ENCODE measurements around the gene TBX15. TPM values are rescaled to one million over a fixed set of nuclear protein-coding genes. Genes with fewer than 3 reads are reported as not detected.

Gene TBX15
- polyA plus RNA-seq, 1 donor = 0.04 TPM

GRCh38 chr1:118973531-118974137, 14.5 kb downstream of the TBX15 start:
- Histone ChIP-seq H3K27me3 (ENCODE audit: control insufficient read depth, insufficient read depth, low read length) (peaks cover 88% of the 10 kb centered on the region), H3K9me3 (ENCODE audit: control insufficient read depth, low read depth, low read length) (no peaks in the 10 kb centered on the region), H3K36me3 (ENCODE audit: control insufficient read depth, insufficient read depth, low read length) (no peaks in the 10 kb centered on the region), H3K27ac (ENCODE audit: low read length) (no peak overlapping the region), H3K4me1 (ENCODE audit: control insufficient read depth, insufficient read depth, low read length) (no peaks in the 10 kb centered on the region), H3K4me3 (ENCODE audit: low read length) (no peak overlapping the region)
- no CpG with 5 or more reads among the region's 5 CpGs for WGBS (ENCODE audit: insufficient coverage, low lambda C conversion rate)
- no peak for DNase-seq

- whole genome bisulfite sequencing (ENCODE audit: insufficient coverage, low lambda C conversion rate) = no CpG with 5 or more reads among the region's 1 CpG
- Histone ChIP-seq H3K27ac (ENCODE audit: low read length) (no peak overlapping the region), H3K4me3 (ENCODE audit: low read length) (no peak overlapping the region), H3K27me3 (ENCODE audit: control insufficient read depth, insufficient read depth, low read length) (peaks cover 85% of the 10 kb centered on the region), H3K9me3 (ENCODE audit: control insufficient read depth, low read depth, low read length) (no peaks in the 10 kb centered on the region), H3K4me1 (ENCODE audit: control insufficient read depth, insufficient read depth, low read length) (no peaks in the 10 kb centered on the region), H3K36me3 (ENCODE audit: control insufficient read depth, insufficient read depth, low read length) (no peaks in the 10 kb centered on the region)
- no peak for DNase-seq
These were observed 15.1 kb downstream of the TBX15 start for GRCh38 chr1:118973032-118973431.

- Histone ChIP-seq H3K9me3 (ENCODE audit: control insufficient read depth, low read depth, low read length) (no peaks in the 10 kb centered on the region), H3K36me3 (ENCODE audit: control insufficient read depth, insufficient read depth, low read length) (no peaks in the 10 kb centered on the region), H3K4me1 (ENCODE audit: control insufficient read depth, insufficient read depth, low read length) (no peaks in the 10 kb centered on the region), H3K27me3 (ENCODE audit: control insufficient read depth, insufficient read depth, low read length) (peaks cover 61% of the 10 kb centered on the region), H3K4me3 (ENCODE audit: low read length) (no peak overlapping the region), H3K27ac (ENCODE audit: low read length) (no peak overlapping the region)
- 60% methylated on average over 1 of the region's 2 CpGs for WGBS (ENCODE audit: insufficient coverage, low lambda C conversion rate)
- no peak for DNase-seq
These were observed 17.7 kb downstream of the TBX15 start for GRCh38 chr1:118970451-118970850.

- Histone ChIP-seq H3K4me1 (ENCODE audit: control insufficient read depth, insufficient read depth, low read length) (peaks cover 26% of the 10 kb centered on the region), H3K27me3 (ENCODE audit: control insufficient read depth, insufficient read depth, low read length) (peaks cover 4% of the 10 kb centered on the region), H3K36me3 (ENCODE audit: control insufficient read depth, insufficient read depth, low read length) (no peaks in the 10 kb centered on the region), H3K27ac (ENCODE audit: low read length) (peak overlapping the region; percentile 48), H3K4me3 (ENCODE audit: low read length) (no peak overlapping the region), H3K9me3 (ENCODE audit: control insufficient read depth, low read depth, low read length) (no peaks in the 10 kb centered on the region)
- DNase-seq = peak; percentile 64 to 79
- 100% methylated on average over 1 of the region's 3 CpGs for whole genome bisulfite sequencing (ENCODE audit: insufficient coverage, low lambda C conversion rate)
These were observed 24.4 kb downstream of the TBX15 start for GRCh38 chr1:118963456-118964430.

GRCh38 chr1:118963138-118963455, 25.0 kb downstream of the TBX15 start:
- Histone ChIP-seq H3K4me1 (ENCODE audit: control insufficient read depth, insufficient read depth, low read length) (peaks cover 32% of the 10 kb centered on the region), H3K27me3 (ENCODE audit: control insufficient read depth, insufficient read depth, low read length) (no peaks in the 10 kb centered on the region), H3K9me3 (ENCODE audit: control insufficient read depth, low read depth, low read length) (no peaks in the 10 kb centered on the region), H3K36me3 (ENCODE audit: control insufficient read depth, insufficient read depth, low read length) (no peaks in the 10 kb centered on the region), H3K4me3 (ENCODE audit: low read length) (no peak overlapping the region), H3K27ac (ENCODE audit: low read length) (peak overlapping the region; percentile 38)
- no peak for DNase-seq
- 92% methylated on average over 2 of the region's 2 CpGs for WGBS (ENCODE audit: insufficient coverage, low lambda C conversion rate)

- Histone ChIP-seq H3K27ac (ENCODE audit: low read length) (peak overlapping the region; percentile 71), H3K4me1 (ENCODE audit: control insufficient read depth, insufficient read depth, low read length) (peaks cover 34% of the 10 kb centered on the region), H3K27me3 (ENCODE audit: control insufficient read depth, insufficient read depth, low read length) (no peaks in the 10 kb centered on the region), H3K9me3 (ENCODE audit: control insufficient read depth, low read depth, low read length) (no peaks in the 10 kb centered on the region), H3K36me3 (ENCODE audit: control insufficient read depth, insufficient read depth, low read length) (no peaks in the 10 kb centered on the region), H3K4me3 (ENCODE audit: low read length) (no peak overlapping the region)
- WGBS (ENCODE audit: insufficient coverage, low lambda C conversion rate) = no CpG with 5 or more reads among the region's 2 CpGs
- DNase-seq = no peak
These were observed 27.0 kb downstream of the TBX15 start for GRCh38 chr1:118961156-118961555.

GRCh38 chr1:118960567-118961136, 27.5 kb downstream of the TBX15 start:
- no peaks in the 10 kb centered on the region for H3K27me3 ChIP-seq (ENCODE audit: control insufficient read depth, insufficient read depth, low read length)
- peak; percentile 96 to 98 for DNase-seq
- H3K4me1 ChIP-seq (ENCODE audit: control insufficient read depth, insufficient read depth, low read length) = peaks cover 34% of the 10 kb centered on the region
- no peaks in the 10 kb centered on the region for H3K36me3 ChIP-seq (ENCODE audit: control insufficient read depth, insufficient read depth, low read length)
- H3K27ac ChIP-seq (ENCODE audit: low read length) = peak overlapping the region; percentile 91
- no CpG with 5 or more reads among the region's 7 CpGs for WGBS (ENCODE audit: insufficient coverage, low lambda C conversion rate)
- no peaks in the 10 kb centered on the region for H3K9me3 ChIP-seq (ENCODE audit: control insufficient read depth, low read depth, low read length)
- H3K4me3 ChIP-seq (ENCODE audit: low read length) = no peak overlapping the region

- peak in 1 of 2 donors; percentile 7 for DNase-seq
- no peaks in the 10 kb centered on the region for H3K9me3 ChIP-seq (ENCODE audit: control insufficient read depth, low read depth, low read length)
- H3K27me3 ChIP-seq (ENCODE audit: control insufficient read depth, insufficient read depth, low read length) = no peaks in the 10 kb centered on the region
- peak overlapping the region; percentile 91 for H3K27ac ChIP-seq (ENCODE audit: low read length)
- peaks cover 34% of the 10 kb centered on the region for H3K4me1 ChIP-seq (ENCODE audit: control insufficient read depth, insufficient read depth, low read length)
- WGBS (ENCODE audit: insufficient coverage, low lambda C conversion rate) = no CpG with 5 or more reads among the region's 7 CpGs
- H3K36me3 ChIP-seq (ENCODE audit: control insufficient read depth, insufficient read depth, low read length) = no peaks in the 10 kb centered on the region
- H3K4me3 ChIP-seq (ENCODE audit: low read length) = no peak overlapping the region
These were observed 28.0 kb downstream of the TBX15 start for GRCh38 chr1:118960026-118960561.

- peaks cover 34% of the 10 kb centered on the region for H3K4me1 ChIP-seq (ENCODE audit: control insufficient read depth, insufficient read depth, low read length)
- H3K36me3 ChIP-seq (ENCODE audit: control insufficient read depth, insufficient read depth, low read length) = no peaks in the 10 kb centered on the region
- peak overlapping the region; percentile 91 for H3K27ac ChIP-seq (ENCODE audit: low read length)
- DNase-seq = no peak
- WGBS (ENCODE audit: insufficient coverage, low lambda C conversion rate) = 100% methylated on average over 1 of the region's 1 CpG
- H3K27me3 ChIP-seq (ENCODE audit: control insufficient read depth, insufficient read depth, low read length) = no peaks in the 10 kb centered on the region
- no peak overlapping the region for H3K4me3 ChIP-seq (ENCODE audit: low read length)
- no peaks in the 10 kb centered on the region for H3K9me3 ChIP-seq (ENCODE audit: control insufficient read depth, low read depth, low read length)
These were observed 29.1 kb downstream of the TBX15 start for GRCh38 chr1:118958937-118959631.

- H3K36me3 ChIP-seq (ENCODE audit: control insufficient read depth, insufficient read depth, low read length) = no peaks in the 10 kb centered on the region
- H3K4me3 ChIP-seq (ENCODE audit: low read length) = no peak overlapping the region
- H3K4me1 ChIP-seq (ENCODE audit: control insufficient read depth, insufficient read depth, low read length) = peaks cover 34% of the 10 kb centered on the region
- 100% methylated on average over 2 of the region's 3 CpGs for WGBS (ENCODE audit: insufficient coverage, low lambda C conversion rate)
- H3K27ac ChIP-seq (ENCODE audit: low read length) = peak overlapping the region; percentile 21
- peak; percentile 31 to 69 for DNase-seq
- H3K9me3 ChIP-seq (ENCODE audit: control insufficient read depth, low read depth, low read length) = no peaks in the 10 kb centered on the region
- no peaks in the 10 kb centered on the region for H3K27me3 ChIP-seq (ENCODE audit: control insufficient read depth, insufficient read depth, low read length)
These were observed 30.0 kb downstream of the TBX15 start for GRCh38 chr1:118958140-118958539.
